GM19035 (cell line): ENCODE results near the gene NISCH.
"Not testable (repeated sequence)": the region's sequence is repeated elsewhere in the genome, so short reads cannot be mapped to it uniquely, and the experiment has no call there.

Experiments used
- ATAC-seq: cut with Tn5 transposase; IDR thresholded peaks from one replicate; pipeline ENCODE4 v1.9.1; 2021; ENCODE audit not compliant: unreplicated experiment

Gene NISCH

GRCh38 chr3:52524258-52524751 is 68.9 kb downstream of the NISCH start:
- no peak for ATAC-seq

GRCh38 chr3:52524752-52525679 is 69.6 kb downstream of the NISCH start:
- ATAC-seq, result no peak

GRCh38 chr3:52525680-52526561 is 70.5 kb downstream of the NISCH start:
- no peak for ATAC-seq

- ATAC-seq, result not testable (repeated sequence)
These were observed 71.3 kb downstream of the NISCH start for GRCh38 chr3:52526671-52527038.

- no peak for ATAC-seq
These were observed 71.8 kb downstream of the NISCH start for GRCh38 chr3:52527039-52527731.

DNA sequence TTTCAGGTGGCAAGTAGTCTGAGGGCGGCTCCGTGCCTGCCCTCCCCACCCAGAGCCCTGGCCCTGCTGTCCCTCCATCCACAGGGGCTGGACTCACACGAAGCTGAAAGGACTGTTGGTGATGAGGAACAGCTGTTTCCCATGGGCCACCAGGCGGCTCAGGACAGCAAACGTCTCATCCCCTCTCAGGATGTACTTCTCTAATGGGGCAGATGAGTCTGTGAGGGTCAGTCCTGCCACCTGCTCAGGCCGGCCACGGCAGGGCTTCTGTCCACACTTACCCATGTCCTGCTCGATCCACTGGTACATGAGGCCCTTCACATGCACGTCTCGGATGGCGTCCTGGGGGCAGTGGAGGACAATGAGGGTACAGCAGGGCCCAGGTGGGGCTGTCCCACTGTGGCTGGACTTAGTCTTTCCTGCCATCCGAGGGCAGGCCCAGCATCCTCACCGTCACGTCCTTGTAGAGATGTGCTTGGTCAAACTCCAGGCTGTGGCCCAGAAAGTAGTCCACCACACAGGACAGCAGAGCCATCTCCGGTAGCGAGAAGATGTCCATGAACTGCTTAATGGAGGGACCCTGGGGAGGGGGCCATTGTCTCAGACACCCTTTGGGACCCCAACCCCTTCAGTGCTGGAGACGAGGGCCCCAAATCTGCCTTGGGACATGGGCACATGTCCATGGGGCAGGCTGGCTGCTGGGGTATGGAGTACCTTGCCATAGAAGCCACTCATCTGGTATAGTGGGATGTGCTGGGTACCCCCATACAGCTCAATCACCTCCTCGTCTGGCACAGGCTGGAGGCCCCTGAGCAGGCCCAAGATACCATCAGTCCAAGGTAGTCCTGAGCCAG is 72.6 kb downstream of the NISCH start:
- no peak for ATAC-seq

GRCh38 chr3:52528586-52529375 is 73.4 kb downstream of the NISCH start:
- no peak for ATAC-seq

DNA sequence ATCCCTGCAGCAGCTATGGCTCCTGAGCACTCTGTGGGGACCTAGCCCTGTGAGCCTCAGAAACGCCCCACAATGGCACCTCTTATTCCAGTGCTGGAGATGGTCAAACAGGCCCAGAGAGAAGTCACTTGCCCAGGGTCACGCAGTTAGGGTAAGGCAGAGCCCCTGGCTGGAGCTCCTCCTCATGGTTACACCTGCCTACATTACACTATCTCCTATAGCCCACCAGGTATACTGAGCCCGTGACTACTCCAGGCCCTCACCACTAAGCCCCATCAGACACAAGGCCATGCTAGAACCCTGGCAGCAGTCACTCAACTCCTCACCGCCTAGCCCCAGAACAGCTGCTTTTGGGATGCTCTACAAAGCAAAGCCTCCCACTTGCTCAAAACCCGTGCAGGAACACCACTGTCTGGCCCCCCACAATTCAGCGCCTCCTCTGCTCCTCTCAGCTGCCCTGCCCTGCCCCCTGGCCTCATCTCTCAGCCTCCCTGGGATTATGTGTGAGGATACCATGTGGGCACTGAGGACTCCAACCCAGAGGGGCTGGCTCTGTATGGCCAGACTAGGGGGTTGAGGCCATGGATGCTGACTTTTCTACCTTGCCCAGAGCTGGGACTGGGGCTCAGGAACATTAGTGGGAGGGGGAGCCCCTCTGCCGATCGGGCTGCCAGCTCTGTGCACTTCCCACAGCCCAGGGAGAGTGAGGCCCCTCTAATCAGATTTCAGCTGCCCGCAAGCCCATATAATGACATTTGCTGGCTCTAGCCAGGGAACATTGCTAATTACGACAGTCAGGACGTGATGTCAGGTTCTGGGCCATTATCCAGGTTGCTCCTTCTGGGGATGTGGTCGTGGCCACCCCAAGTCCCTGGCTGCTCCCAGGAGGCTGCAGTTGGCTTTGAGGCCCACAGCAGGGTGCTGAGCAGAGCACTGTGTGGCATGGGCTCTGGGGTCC is 74.3 kb downstream of the NISCH start:
- ATAC-seq, result no peak

GRCh38 chr3:52530918-52531826 is 75.8 kb downstream of the NISCH start:
- no peak for ATAC-seq

DNA sequence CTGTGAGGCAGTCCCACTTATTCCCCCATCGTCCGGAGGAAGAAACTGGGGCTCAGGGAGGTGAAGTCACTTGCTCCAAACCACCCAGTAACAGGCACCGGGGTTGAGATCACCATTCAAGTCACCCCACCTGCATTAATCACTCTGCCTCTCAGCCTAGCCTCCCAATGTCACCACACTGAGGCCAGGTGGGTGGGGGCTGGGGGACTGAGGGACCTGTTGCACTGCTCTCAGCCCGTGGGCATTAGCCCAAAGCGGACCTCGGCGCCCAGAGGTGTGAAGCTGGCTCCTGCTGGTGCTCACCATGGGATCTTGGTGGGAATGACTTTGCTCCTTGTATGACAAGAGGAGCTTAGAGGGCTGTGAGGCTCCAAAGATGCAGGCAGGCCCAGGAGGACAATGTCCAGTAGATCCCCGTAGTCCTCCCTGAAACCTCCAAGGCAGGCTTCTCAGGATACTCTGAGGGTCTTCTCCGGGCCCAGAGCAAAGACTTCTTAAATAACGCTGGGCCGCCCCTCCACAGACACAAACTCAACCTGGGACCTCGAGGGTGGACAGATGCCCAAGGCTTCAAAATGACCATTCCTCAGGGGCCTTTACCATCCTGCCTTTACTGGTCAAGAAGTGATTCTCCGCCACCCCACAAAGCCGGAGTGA is 76.6 kb downstream of the NISCH start:
- no peak for ATAC-seq

DNA sequence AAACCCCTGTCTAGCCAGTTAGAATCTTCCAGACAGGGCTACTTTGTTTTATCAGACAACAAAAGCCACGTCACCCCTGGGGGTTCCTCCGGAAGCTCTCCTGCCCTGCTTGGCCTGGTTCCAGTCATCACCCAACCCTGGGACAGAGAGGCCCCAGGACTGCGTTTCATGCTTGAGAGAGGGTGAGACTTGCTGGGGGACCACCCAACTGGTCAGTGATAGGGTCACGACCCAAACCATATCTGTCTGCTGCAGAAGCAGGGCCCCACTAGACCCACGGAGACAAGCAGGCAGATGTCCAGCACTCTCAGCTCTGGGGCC is 77.1 kb downstream of the NISCH start:
- ATAC-seq, result no peak

GRCh38 chr3:52532838-52533622 is 77.6 kb downstream of the NISCH start:
- no peak for ATAC-seq

DNA sequence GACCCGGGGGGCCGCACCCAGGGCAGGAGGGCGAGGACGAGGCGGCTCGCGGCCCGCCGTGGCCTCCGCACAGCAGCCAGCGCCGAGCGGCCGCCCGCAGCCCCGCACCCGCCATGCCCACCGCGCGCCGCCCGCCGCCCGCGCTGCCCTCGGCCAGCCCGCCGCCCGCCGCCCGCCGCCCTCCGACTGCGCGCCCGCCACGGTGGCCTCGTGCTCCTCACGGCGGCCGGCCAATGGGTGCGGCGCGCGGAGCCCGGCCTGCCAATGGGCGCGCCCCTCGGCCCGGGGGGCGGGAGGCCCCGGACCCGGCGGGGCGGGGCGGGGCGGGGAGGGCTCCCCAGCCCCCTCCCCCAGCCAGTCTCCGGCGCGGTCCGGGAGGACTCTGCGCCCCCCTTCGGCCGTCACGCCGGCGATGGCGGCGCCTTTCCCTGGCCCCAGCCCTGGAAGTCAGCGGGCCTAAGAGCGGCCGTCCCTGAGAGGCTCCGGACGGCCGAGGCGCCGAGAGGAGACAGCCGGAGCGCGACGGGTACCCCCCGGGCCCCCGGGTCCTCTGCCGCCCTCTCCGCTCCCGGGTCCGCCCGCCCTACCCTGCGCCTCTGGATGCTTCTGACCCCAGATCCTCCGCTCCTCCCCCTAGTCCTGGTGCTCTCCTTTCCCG is 78.3 kb downstream of the NISCH start, which contains the start of gene NT5DC2:
Gene NT5DC2, minus strand, starts transcription at position 235 of the 658 bp plus-strand sequence. Its CDS starts 120 bp downstream, at position 115.
- ATAC-seq, result peak; percentile 39

DNA sequence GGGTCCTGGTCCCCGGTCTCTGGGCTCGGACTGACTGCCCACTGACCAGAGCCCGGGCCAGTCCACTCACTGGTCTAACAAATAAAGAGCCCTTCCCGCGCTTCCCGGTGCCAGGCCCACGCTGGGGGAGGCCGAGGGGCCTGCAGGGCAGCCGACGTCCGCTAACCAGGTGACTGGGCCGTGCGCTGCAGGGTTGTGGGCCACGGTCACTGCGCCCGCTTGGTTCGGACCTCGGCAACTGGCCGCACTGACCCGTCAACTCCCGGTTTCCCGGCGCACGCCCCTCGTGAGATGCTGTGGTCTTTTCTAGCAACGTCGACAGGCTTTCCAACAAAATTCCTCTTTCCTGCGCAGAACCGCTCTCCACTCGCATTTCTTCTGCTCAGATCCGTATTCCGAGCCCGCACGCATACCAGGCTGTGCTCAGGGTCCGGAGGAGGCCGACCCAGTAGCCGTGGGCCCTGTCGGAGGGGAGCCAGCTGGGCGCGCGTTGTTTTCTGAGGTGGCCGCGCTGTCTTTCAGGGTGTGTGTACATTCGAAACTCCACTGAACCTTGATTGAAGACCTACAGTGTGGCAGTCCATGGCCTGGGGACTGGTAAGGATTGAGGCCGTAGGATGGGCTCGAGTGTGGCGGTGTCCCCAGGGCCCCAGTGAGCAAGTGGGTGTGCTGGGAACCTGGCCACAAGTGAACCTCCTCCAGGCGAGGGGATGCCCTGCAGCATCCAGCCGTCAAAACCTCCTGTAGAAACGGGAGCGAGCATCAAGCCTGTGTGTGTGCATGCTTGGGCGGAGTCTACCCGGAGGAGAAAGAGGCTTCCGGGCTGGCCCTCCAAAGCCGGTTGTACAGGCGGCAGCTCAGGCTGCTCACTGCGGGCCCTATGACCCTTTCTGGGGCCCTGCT is 79.1 kb downstream of the NISCH start:
- no peak for ATAC-seq
